Measurements from ENCODE around the gene TRPM7.
"Not testable (repeated sequence)": the region's sequence is repeated elsewhere in the genome, so short reads cannot be mapped to it uniquely, and the experiment has no call there.

TRPM7 gene

GRCh38 chr15:50669611-50670010 lies 17.0 kb downstream of the TRPM7 start:
- no peak for DNase-seq

GRCh38 chr15:50665938-50666337 lies 20.7 kb downstream of the TRPM7 start:
- DNase-seq, result no peak

- no peak for DNase-seq
Measured at GRCh38 chr15:50655555-50655954, 31.0 kb downstream of the TRPM7 start.

GRCh38 chr15:50653156-50653743 lies 33.3 kb downstream of the TRPM7 start:
- DNase-seq, result no peak

GRCh38 chr15:50652671-50653070 lies 33.9 kb downstream of the TRPM7 start:
- DNase-seq, result no peak

GRCh38 chr15:50641318-50641717 lies 45.3 kb downstream of the TRPM7 start:
- DNase-seq, result no peak

- DNase-seq, result no peak
Measured at GRCh38 chr15:50636146-50636545, 50.5 kb downstream of the TRPM7 start.

GRCh38 chr15:50633653-50634052 lies 52.9 kb downstream of the TRPM7 start:
- no peak for DNase-seq

- no peak for DNase-seq
Measured at GRCh38 chr15:50628421-50628820, 58.2 kb downstream of the TRPM7 start.

GRCh38 chr15:50627351-50628055 lies 59.1 kb downstream of the TRPM7 start:
- DNase-seq, result no peak

- DNase-seq, result no peak
Measured at GRCh38 chr15:50624616-50625168, 61.9 kb downstream of the TRPM7 start.

- DNase-seq, result not testable (repeated sequence)
Measured at GRCh38 chr15:50622361-50622943, 64.1 kb downstream of the TRPM7 start.

GRCh38 chr15:50616960-50617359 lies 69.6 kb downstream of the TRPM7 start:
- DNase-seq, result not testable (repeated sequence)

- DNase-seq, result not testable (repeated sequence)
Measured at GRCh38 chr15:50616554-50616953, 70.0 kb downstream of the TRPM7 start.

GRCh38 chr15:50613600-50613999 lies 73.0 kb downstream of the TRPM7 start:
- DNase-seq, result no peak

- no peak for DNase-seq
Measured at GRCh38 chr15:50607129-50607528, 79.5 kb downstream of the TRPM7 start.

- no peak for DNase-seq
Measured at GRCh38 chr15:50605462-50605861, 81.1 kb downstream of the TRPM7 start.

- DNase-seq, result not testable (repeated sequence)
Measured at GRCh38 chr15:50602028-50602427, 84.6 kb downstream of the TRPM7 start.

- no peak for DNase-seq
Measured at GRCh38 chr15:50594311-50594710, 92.3 kb downstream of the TRPM7 start.

GRCh38 chr15:50593761-50594160 lies 92.8 kb downstream of the TRPM7 start:
- no peak for DNase-seq

GRCh38 chr15:50590288-50590687 lies 96.3 kb downstream of the TRPM7 start:
- DNase-seq, result no peak

GRCh38 chr15:50577492-50577891 lies 109.1 kb downstream of the TRPM7 start:
- no peak for DNase-seq

GRCh38 chr15:50576166-50576565 lies 110.4 kb downstream of the TRPM7 start:
- DNase-seq, result no peak

GRCh38 chr15:50573842-50574241 lies 112.8 kb downstream of the TRPM7 start:
- not testable (repeated sequence) for DNase-seq
